Glutamatergic neuron (in vitro differentiated cells): Measurements from ENCODE around the gene CDC25C. TPM values are rescaled to one million over a fixed set of nuclear protein-coding genes. Genes with fewer than 3 reads are reported as not detected.
"Not testable (repeated sequence)": the region's sequence is repeated elsewhere in the genome, so short reads cannot be mapped to it uniquely, and the experiment has no call there.

ENCODE experiments used
- DNase-seq: peaks from one replicate; pipeline ENCODE4 v3.0.0; 2022
- H3K27ac Mint-ChIP-seq: one replicate; pipeline ENCODE4 v1.8.0; 2020; ENCODE audit warnings: mild to moderate bottlenecking, mixed read lengths, inconsistent platforms; ENCODE audit not compliant: unreplicated experiment
- H3K27me3 Mint-ChIP-seq: one replicate; pipeline ENCODE4 v1.8.0; 2020; ENCODE audit warnings: mild to moderate bottlenecking, moderate library complexity, mixed read lengths, inconsistent platforms; ENCODE audit not compliant: unreplicated experiment
- H3K36me3 Mint-ChIP-seq: one replicate; pipeline ENCODE4 v1.8.0; 2020; ENCODE audit warnings: mild to moderate bottlenecking, mixed read lengths, inconsistent platforms; ENCODE audit not compliant: unreplicated experiment
- H3K4me1 Mint-ChIP-seq: one replicate; pipeline ENCODE4 v1.8.0; 2020; ENCODE audit warnings: mild to moderate bottlenecking, low read depth, mixed read lengths, inconsistent platforms; ENCODE audit not compliant: unreplicated experiment
- H3K4me3 Mint-ChIP-seq: one replicate; pipeline ENCODE4 v1.8.0; 2020; ENCODE audit warnings: mild to moderate bottlenecking, mixed read lengths, inconsistent platforms; ENCODE audit not compliant: unreplicated experiment
- H3K9me3 Mint-ChIP-seq: one replicate; pipeline ENCODE4 v1.8.0; 2020; ENCODE audit warnings: mild to moderate bottlenecking, moderate library complexity, mixed read lengths, inconsistent platforms; ENCODE audit not compliant: unreplicated experiment
- CTCF ChIP-seq: fragments of 200-600 bp; sonication (generic); IDR thresholded peaks from one replicate; pipeline ENCODE4 v1.5.0; 2021; ENCODE audit not compliant: partially characterized antibody, unreplicated experiment
- total RNA-seq: library from RNA; stranded (reverse); fragmentation: NEBNext Ultra II Directional; extraction: Animal tissue kit (Norgen Biotek cat#: 25700); gene quantifications from one replicate; pipeline ENCODE4 v1.2.1, GENCODE V29; 2021; ENCODE audit not compliant: unreplicated experiment

CDC25C gene
- total RNA-seq, 1 donor from 2014 or later, result 3.2 TPM

- Mint-ChIP-seq H3K27me3 (peaks cover 7% of the 10 kb centered on the region), H3K36me3 (no peaks in the 10 kb centered on the region), H3K27ac (no peak overlapping the region), H3K4me3 (no peak overlapping the region), H3K4me1 (peaks cover 4% of the 10 kb centered on the region), H3K9me3 (peaks cover 3% of the 10 kb centered on the region)
- no peak for DNase-seq
- TF ChIP-seq CTCF, result no peak
Observed at GRCh38 chr5:138257583-138257982, 74.0 kb downstream of the CDC25C start.

GRCh38 chr5:138252944-138253343, 78.7 kb downstream of the CDC25C start:
- Mint-ChIP-seq H3K27ac (no peak overlapping the region), H3K4me1 (no peaks in the 10 kb centered on the region), H3K4me3 (no peak overlapping the region), H3K9me3 (peaks cover 3% of the 10 kb centered on the region), H3K36me3 (no peaks in the 10 kb centered on the region), H3K27me3 (peaks cover 5% of the 10 kb centered on the region)
- no peak for DNase-seq
- no peak for TF ChIP-seq CTCF

GRCh38 chr5:138247800-138248199, 83.8 kb downstream of the CDC25C start:
- not testable (repeated sequence) for H3K27ac Mint-ChIP-seq, H3K4me3 Mint-ChIP-seq, DNase-seq, H3K9me3 Mint-ChIP-seq, H3K36me3 Mint-ChIP-seq, H3K27me3 Mint-ChIP-seq
- H3K4me1 Mint-ChIP-seq, result peaks cover 13% of the 10 kb centered on the region

GRCh38 chr5:138246822-138247221, 84.8 kb downstream of the CDC25C start:
- Mint-ChIP-seq H3K27me3 (peaks cover 6% of the 10 kb centered on the region), H3K4me3 (no peak overlapping the region), H3K36me3 (no peaks in the 10 kb centered on the region), H3K9me3 (peaks cover 1% of the 10 kb centered on the region), H3K27ac (no peak overlapping the region), H3K4me1 (peaks cover 17% of the 10 kb centered on the region)
- no peak for TF ChIP-seq CTCF
- DNase-seq, result no peak

GRCh38 chr5:138246334-138246733, 85.3 kb downstream of the CDC25C start:
- DNase-seq, result no peak
- Mint-ChIP-seq H3K36me3 (no peaks in the 10 kb centered on the region), H3K9me3 (peaks cover 1% of the 10 kb centered on the region), H3K4me3 (no peak overlapping the region), H3K27me3 (peaks cover 6% of the 10 kb centered on the region), H3K4me1 (peaks cover 19% of the 10 kb centered on the region), H3K27ac (no peak overlapping the region)
- TF ChIP-seq CTCF, result no peak

GRCh38 chr5:138245717-138246116, 85.9 kb downstream of the CDC25C start:
- no peak for TF ChIP-seq CTCF
- DNase-seq, result no peak
- H3K27ac Mint-ChIP-seq, result no peak overlapping the region

More at GRCh38 chr5:138245717-138246116, 85.9 kb downstream of the CDC25C start:
- Mint-ChIP-seq H3K9me3 (peaks cover 1% of the 10 kb centered on the region), H3K36me3 (no peaks in the 10 kb centered on the region), H3K27me3 (peaks cover 6% of the 10 kb centered on the region), H3K4me3 (no peak overlapping the region), H3K4me1 (peaks cover 25% of the 10 kb centered on the region)
